PC-3 (cell line): ENCODE measurements around the gene STAG1.
"Not testable (repeated sequence)": the region's sequence is repeated elsewhere in the genome, so short reads cannot be mapped to it uniquely, and the experiment has no call there.

Source experiments
- EZH2 ChIP-seq: fragments of 300-600 bp; sonication (generic); IDR thresholded peaks from one replicate; pipeline ENCODE4 v1.6.1; 2017; ENCODE audit warnings: antibody characterized with exemption, mild to moderate bottlenecking, low read length; ENCODE audit not compliant: unreplicated experiment
- TF ChIP-seq, protein P1 (sequence below): fragments of 300-600 bp; sonication (generic); conservative IDR thresholded peaks from 2 replicates; pipeline ENCODE4 v1.5.1; 2017; ENCODE audit warnings: antibody characterized with exemption, low read depth, mild to moderate bottlenecking, low read length

DNA sequence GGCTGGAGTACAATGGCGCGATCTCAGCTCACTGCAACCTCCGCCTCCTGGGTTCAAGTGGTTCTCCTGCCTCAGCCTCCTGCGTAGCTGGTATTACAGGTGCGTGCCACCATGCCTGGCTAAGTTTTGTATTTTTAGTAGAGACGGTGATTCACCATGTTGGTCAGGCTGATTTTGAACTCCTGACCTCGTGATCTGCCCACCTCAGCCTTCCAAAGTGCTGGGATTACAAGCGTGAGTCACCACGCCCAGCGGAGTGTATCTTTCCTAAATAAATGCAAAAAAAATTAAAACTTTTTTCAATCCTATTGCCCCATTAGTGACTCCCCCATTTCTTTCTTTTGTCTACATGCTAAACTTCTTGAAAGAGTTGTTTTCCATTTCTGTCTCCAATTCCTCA is 49.0 kb upstream of the STAG1 start:
- TF ChIP-seq, protein P1, sequence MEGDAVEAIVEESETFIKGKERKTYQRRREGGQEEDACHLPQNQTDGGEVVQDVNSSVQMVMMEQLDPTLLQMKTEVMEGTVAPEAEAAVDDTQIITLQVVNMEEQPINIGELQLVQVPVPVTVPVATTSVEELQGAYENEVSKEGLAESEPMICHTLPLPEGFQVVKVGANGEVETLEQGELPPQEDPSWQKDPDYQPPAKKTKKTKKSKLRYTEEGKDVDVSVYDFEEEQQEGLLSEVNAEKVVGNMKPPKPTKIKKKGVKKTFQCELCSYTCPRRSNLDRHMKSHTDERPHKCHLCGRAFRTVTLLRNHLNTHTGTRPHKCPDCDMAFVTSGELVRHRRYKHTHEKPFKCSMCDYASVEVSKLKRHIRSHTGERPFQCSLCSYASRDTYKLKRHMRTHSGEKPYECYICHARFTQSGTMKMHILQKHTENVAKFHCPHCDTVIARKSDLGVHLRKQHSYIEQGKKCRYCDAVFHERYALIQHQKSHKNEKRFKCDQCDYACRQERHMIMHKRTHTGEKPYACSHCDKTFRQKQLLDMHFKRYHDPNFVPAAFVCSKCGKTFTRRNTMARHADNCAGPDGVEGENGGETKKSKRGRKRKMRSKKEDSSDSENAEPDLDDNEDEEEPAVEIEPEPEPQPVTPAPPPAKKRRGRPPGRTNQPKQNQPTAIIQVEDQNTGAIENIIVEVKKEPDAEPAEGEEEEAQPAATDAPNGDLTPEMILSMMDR, result not testable (repeated sequence)
- TF ChIP-seq EZH2, result not testable (repeated sequence)
